Mononuclear cell (primary cell): ENCODE measurements around the gene SENP7. TPM values are rescaled to one million over a fixed set of nuclear protein-coding genes. Genes with fewer than 3 reads are reported as not detected.

ENCODE experiments used
- H3K27me3 ChIP-seq: 2 replicates; pipeline ENCODE4 v1.6.0; 2011; ENCODE audit warnings: low read length, control low read depth; ENCODE audit not compliant: insufficient read depth
- H3K4me1 ChIP-seq: 2 replicates; pipeline ENCODE4 v1.5.1; 2011; ENCODE audit warnings: mild to moderate bottlenecking, low read length, control low read depth; ENCODE audit not compliant: insufficient read depth
- H3K4me3 ChIP-seq: 2 replicates; pipeline ENCODE4 v1.5.1; 2011; ENCODE audit warnings: mild to moderate bottlenecking, low read length, moderate library complexity
- H3K9me3 ChIP-seq: 2 replicates; pipeline ENCODE4 v1.5.1; 2011; ENCODE audit warnings: low read depth, mild to moderate bottlenecking, control low read depth, low read length
- total RNA-seq: library from RNA; depleted of rRNA; stranded (reverse); fragments of >200 nt; gene quantifications from one replicate; pipeline ENCODE4 v1.2.3, GENCODE V29; 2012

Gene SENP7
- total RNA-seq, 1 donor, result 37.2 TPM

DNA sequence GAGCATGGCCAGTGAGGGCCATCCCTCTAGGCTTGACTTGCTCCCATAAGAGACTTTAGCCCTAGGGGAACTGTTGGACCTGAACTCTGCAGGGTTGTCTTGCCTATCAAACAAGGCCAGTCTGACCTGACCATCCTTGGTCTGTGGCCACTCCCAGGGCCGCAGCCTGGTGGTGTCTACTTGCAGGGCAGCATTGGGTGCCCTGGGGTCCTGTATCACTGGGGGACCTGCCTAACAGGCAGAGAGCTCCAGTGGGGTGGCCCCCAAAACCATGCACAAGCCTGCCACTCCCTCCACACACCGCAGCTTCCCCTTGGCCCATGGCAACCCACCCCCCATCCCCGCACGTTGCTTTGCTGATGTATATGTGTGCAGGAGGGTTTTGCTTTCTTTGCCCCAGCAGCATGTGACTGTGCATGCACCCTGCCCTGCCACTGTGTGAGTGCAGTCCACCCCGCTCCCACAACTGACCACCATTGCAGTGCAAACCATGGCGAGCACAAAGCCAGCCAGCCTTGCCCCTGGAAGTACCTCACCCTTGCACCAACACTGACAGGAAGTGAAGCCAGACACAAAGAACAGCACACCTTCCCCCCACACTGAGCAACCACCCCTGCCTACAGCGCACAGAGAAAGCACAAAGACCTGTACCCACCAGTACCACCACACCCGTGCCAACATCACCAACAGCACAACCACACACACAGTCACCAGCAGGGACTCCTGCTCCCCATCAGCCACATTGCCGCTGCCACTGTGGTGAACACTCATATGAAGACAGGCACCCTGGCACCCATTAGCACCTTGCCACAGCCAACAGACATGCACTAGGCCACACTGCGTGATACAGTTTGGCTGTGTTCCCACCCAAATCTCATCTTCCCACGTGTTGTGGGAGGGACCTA, 88.8 kb downstream of the SENP7 start:
- H3K27me3 ChIP-seq, result no peaks in the 10 kb centered on the region
- no peak overlapping the region for H3K4me3 ChIP-seq
- peaks cover 20% of the 10 kb centered on the region for H3K4me1 ChIP-seq
- no peaks in the 10 kb centered on the region for H3K9me3 ChIP-seq

DNA sequence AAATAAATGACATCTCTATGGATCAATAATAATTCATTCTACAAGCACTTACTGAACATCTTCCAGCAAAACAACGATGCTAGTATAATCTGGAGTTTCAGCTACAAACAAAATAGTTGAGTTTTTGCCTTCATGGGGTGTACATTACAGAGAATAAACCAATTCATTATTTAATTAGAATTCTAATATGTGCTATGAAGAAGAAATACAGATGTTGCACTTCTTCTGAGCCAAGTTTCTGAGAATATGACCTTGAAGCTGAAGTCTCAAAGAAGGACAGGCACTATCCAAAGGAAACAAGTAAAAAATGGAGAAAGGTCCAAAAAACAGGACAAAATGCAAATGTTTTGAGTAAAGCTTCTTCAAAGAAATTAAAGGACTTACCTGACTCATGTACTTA, 94.2 kb downstream of the SENP7 start:
- Histone ChIP-seq H3K4me3 (no peak overlapping the region), H3K9me3 (no peaks in the 10 kb centered on the region), H3K27me3 (no peaks in the 10 kb centered on the region), H3K4me1 (peaks cover 6% of the 10 kb centered on the region)

GRCh38 chr3:101414121-101414520, 98.9 kb downstream of the SENP7 start:
- H3K4me3 ChIP-seq, result no peak overlapping the region
- H3K27me3 ChIP-seq, result no peaks in the 10 kb centered on the region
- H3K9me3 ChIP-seq, result peaks cover 5% of the 10 kb centered on the region
- H3K4me1 ChIP-seq, result no peaks in the 10 kb centered on the region

DNA sequence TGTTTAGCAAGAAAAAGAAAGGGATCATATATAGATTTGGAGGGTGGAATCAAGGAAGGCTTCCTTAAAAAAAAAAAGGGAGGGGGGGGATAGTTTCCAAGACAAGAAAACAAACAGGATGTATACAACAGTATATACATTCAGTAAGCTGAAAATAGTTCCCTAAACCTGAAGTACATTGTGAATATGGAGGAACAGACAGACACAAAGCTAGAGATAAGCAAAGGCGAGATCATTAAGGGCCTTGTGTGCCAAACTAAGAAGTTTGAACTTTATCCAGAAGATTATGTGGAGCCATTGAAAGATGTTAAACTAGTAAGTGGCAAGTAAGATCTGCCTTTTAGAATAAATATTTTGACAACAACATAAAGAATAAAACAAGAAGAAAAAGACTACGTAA, 99.4 kb downstream of the SENP7 start:
- H3K27me3 ChIP-seq, result no peaks in the 10 kb centered on the region
- no peaks in the 10 kb centered on the region for H3K4me1 ChIP-seq
- H3K9me3 ChIP-seq, result peaks cover 10% of the 10 kb centered on the region
- H3K4me3 ChIP-seq, result no peak overlapping the region

- no peaks in the 10 kb centered on the region for H3K4me1 ChIP-seq
- H3K9me3 ChIP-seq, result peaks cover 19% of the 10 kb centered on the region
- H3K4me3 ChIP-seq, result no peak overlapping the region
- H3K27me3 ChIP-seq, result no peaks in the 10 kb centered on the region
Observed at GRCh38 chr3:101391413-101391950, 121.5 kb downstream of the SENP7 start.

DNA sequence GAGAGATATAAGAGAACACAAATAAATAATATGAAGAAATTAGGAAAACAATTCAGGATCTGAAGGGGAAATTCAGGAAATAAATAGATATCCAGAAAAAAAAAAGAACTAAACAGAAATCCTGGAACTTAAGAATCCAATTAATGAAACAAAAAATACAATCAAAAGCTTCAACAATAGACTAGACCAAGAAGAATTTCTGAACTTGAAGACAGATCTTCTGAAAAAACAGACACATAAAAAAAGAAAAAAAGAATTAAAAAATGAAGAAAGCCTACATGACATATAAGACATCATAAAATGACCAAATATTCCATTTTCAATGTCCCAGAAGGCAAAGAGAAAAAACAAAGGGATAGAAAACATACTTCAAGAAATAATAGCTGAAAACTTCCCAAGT, 124.3 kb downstream of the SENP7 start:
- no peaks in the 10 kb centered on the region for H3K27me3 ChIP-seq
- H3K9me3 ChIP-seq, result peaks cover 19% of the 10 kb centered on the region
- no peak overlapping the region for H3K4me3 ChIP-seq
- no peaks in the 10 kb centered on the region for H3K4me1 ChIP-seq

- peaks cover 7% of the 10 kb centered on the region for H3K9me3 ChIP-seq
- H3K4me3 ChIP-seq, result no peak overlapping the region
- no peaks in the 10 kb centered on the region for H3K4me1 ChIP-seq
- H3K27me3 ChIP-seq, result no peaks in the 10 kb centered on the region
Observed at GRCh38 chr3:101387351-101387750, 125.7 kb downstream of the SENP7 start.

DNA sequence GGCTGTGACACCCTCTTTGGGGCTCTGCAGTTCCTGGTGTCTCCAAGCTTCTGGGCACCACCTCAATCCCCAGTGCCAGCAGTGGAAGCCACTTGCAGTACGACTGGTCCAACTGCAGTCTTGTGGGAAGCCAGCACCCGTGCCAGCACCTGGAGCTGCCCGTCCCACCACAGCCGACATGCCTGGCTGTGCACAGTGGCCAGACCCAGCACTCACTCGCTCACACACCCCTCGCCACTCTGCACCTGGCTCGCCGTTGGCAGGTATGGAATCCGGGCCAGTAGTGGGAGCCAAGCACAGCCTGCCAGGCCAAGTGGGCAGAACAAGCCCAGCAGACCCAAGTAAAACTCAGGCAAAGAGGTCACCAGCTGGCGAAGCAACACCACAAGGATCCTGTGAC, 128.6 kb downstream of the SENP7 start:
- Histone ChIP-seq H3K9me3 (peaks cover 5% of the 10 kb centered on the region), H3K27me3 (no peaks in the 10 kb centered on the region), H3K4me1 (peaks cover 6% of the 10 kb centered on the region), H3K4me3 (no peak overlapping the region)

DNA sequence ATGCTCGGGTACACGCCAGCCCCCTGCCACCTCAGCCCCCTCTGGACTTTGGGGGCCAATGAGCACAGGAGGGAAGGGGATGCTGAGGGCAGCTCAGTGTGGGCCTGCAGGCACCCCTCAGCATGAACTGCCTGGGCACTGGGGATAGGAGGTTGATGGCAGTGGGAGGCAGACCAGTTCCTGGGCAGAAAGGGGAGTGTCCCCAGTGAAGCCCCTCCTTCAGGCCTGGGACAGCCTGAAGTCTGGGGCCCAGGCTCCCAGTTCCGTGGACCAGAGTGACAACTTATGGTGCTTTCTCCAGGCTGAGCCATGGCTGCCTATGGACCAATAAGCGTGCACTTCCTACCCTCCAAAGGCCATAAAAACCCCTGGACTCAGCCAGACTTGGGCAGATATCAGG, 129.4 kb downstream of the SENP7 start:
- Histone ChIP-seq H3K27me3 (no peaks in the 10 kb centered on the region), H3K4me1 (peaks cover 7% of the 10 kb centered on the region), H3K4me3 (no peak overlapping the region), H3K9me3 (no peaks in the 10 kb centered on the region)

GRCh38 chr3:101383156-101383575, 129.8 kb downstream of the SENP7 start:
- Histone ChIP-seq H3K4me1 (peaks cover 7% of the 10 kb centered on the region), H3K4me3 (no peak overlapping the region), H3K9me3 (no peaks in the 10 kb centered on the region), H3K27me3 (no peaks in the 10 kb centered on the region)

DNA sequence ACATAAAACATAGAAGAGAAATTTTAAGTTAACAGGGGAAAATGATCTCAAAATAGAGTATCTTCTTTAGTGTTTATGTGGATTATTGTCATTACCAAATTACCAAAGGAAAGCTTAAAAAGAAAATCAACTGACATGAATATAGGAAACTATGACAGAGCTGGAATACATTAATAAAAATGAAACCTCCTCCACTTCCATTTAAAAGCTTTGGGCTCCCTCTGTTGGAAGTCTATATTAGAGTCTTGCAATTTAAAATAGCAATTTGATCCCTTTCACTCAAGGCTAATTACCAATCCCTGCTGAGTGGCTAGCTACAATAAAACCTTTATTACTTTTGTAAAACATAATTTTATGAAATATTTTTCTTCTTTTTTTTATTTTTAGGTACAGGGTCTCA, 131.2 kb downstream of the SENP7 start:
- Histone ChIP-seq H3K4me3 (no peak overlapping the region), H3K9me3 (no peaks in the 10 kb centered on the region), H3K27me3 (no peaks in the 10 kb centered on the region), H3K4me1 (peaks cover 7% of the 10 kb centered on the region)

DNA sequence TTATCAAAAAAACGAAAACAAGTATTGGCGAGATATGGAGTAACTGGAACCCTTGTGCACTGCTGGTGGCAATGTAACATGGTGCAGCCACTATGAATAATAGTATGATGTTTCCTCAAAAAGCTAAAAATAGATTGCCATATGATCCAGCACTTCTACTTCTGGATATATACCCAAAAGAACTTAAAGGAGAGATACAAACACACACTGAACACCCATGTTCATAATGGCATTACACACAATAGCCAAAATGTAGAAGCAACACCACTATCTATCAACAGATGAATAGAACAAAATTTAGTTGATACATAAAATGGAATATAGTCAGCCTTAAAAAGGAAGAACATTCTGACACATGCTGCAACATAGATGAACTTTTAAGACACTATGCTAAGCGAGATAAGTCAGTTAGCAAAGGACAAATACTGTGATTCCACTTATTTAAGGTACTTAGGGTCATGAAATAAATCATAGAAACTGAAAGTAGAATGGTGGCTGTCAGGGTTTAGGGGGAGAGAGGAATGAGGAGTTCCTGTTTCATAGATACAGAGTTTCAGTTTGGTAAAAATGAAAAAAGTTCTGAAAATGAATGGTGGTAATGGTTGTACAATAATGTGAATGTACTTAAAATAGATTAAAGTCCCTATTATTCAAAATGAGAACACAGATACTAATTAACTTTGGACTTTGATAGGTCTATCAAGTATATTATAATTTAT, 133.2 kb downstream of the SENP7 start:
- peaks cover 7% of the 10 kb centered on the region for H3K4me1 ChIP-seq
- H3K9me3 ChIP-seq, result no peaks in the 10 kb centered on the region
- no peak overlapping the region for H3K4me3 ChIP-seq
- no peaks in the 10 kb centered on the region for H3K27me3 ChIP-seq

GRCh38 chr3:101377796-101378195, 135.2 kb downstream of the SENP7 start:
- H3K9me3 ChIP-seq, result no peaks in the 10 kb centered on the region
- H3K4me1 ChIP-seq, result peaks cover 7% of the 10 kb centered on the region
- H3K4me3 ChIP-seq, result no peak overlapping the region
- H3K27me3 ChIP-seq, result no peaks in the 10 kb centered on the region

DNA sequence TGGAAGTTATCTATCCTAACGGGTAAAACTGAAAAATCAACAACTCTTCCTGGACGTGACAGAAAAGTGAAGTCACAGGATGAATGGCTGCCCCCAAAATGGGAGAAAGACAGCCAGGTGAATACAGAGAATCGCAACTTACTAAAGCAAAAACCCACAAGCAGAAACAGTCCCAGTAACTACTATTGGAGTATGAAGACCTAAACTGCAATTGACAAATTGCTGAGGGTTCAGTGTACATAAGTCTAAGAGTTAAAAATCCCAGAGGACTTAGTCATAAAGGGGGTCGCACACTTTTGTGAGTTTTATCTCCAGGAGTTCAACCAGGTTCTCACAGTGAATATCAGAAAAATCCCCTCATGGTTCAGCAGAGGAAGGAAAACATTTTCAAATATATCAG, 135.8 kb downstream of the SENP7 start:
- Histone ChIP-seq H3K27me3 (no peaks in the 10 kb centered on the region), H3K9me3 (no peaks in the 10 kb centered on the region), H3K4me3 (no peak overlapping the region), H3K4me1 (peaks cover 7% of the 10 kb centered on the region)

- Histone ChIP-seq H3K4me1 (peaks cover 7% of the 10 kb centered on the region), H3K4me3 (no peak overlapping the region), H3K9me3 (no peaks in the 10 kb centered on the region)
Observed at GRCh38 chr3:101375586-101375985, 137.4 kb downstream of the SENP7 start.

More at GRCh38 chr3:101375586-101375985, 137.4 kb downstream of the SENP7 start:
- no peaks in the 10 kb centered on the region for H3K27me3 ChIP-seq
